A673 (cell line): ENCODE measurements around the gene UFD1. TPM values are rescaled to one million over a fixed set of nuclear protein-coding genes. Genes with fewer than 3 reads are reported as not detected.
A peak's percentile ranks its signal among the peaks of the same experiment; 100 is the strongest.

Experiments
- BruUV-seq: library from RNA; stranded (reverse); fragments of 400-500 nt; replicated peaks from 2 replicates; lab custom pipeline; 2021; lab: Mats Ljungman, UMichigan
- CTCF ChIA-PET: fragments of 300-600 bp; sonication (Branson Sonifier 250); formaldehyde crosslinking; loops from one replicate; lab custom pipeline; 2022; ENCODE audit warnings: antibody characterized with exemption; lab: Charles Lee
- POLR2A ChIA-PET: fragments of 300-600 bp; sonication (Branson Sonifier 250); formaldehyde crosslinking; loops from one replicate; lab custom pipeline; 2022; ENCODE audit warnings: antibody characterized with exemption; ENCODE audit not compliant: low non-redundant PET; lab: Charles Lee
- DNase-seq: peaks from one replicate; pipeline ENCODE4 v3.0.0-alpha.2; 2015; ENCODE audit warnings: low spot score
- H3K27ac ChIP-seq: fragments of 200-600 bp; sonication (generic); 2 replicates; pipeline ENCODE4 v1.5.1; 2016; ENCODE audit warnings: mixed run types, low read depth, mild to moderate bottlenecking, mixed read lengths, antibody characterized with exemption, low read length; ENCODE audit not compliant: poor library complexity, severe bottlenecking
- H3K27me3 ChIP-seq: fragments of 200-600 bp; sonication (generic); replicated peaks from 2 replicates; pipeline ENCODE4 v1.6.1; 2017; ENCODE audit warnings: mixed run types, low read depth, mild to moderate bottlenecking, mixed read lengths, antibody characterized with exemption, low read length; ENCODE audit not compliant: insufficient read depth, poor library complexity
- H3K36me3 ChIP-seq: fragments of 200-600 bp; sonication (generic); 2 replicates; pipeline ENCODE4 v1.6.1; 2016; ENCODE audit warnings: mixed run types, mild to moderate bottlenecking, mixed read lengths, antibody characterized with exemption, low read length; ENCODE audit not compliant: insufficient read depth, poor library complexity, severe bottlenecking
- H3K4me1 ChIP-seq: fragments of 200-600 bp; sonication (generic); 2 replicates; pipeline ENCODE4 v1.6.1; 2017; ENCODE audit warnings: mixed run types, mild to moderate bottlenecking, mixed read lengths, antibody characterized with exemption, low read length; ENCODE audit not compliant: insufficient read depth, poor library complexity, severe bottlenecking
- H3K4me3 ChIP-seq: fragments of 200-600 bp; sonication (generic); 2 replicates; pipeline ENCODE4 v1.5.1; 2016; ENCODE audit warnings: low read depth, mixed run types, mild to moderate bottlenecking, mixed read lengths, low read length; ENCODE audit not compliant: poor library complexity, severe bottlenecking
- H3K9me3 ChIP-seq: fragments of 200-600 bp; sonication (generic); 2 replicates; pipeline ENCODE4 v1.6.1; 2016; ENCODE audit warnings: mixed run types, low read depth, mild to moderate bottlenecking, mixed read lengths, antibody characterized with exemption, low read length; ENCODE audit not compliant: poor library complexity, severe bottlenecking
- EZH2 ChIP-seq: fragments of 200-600 bp; sonication (generic); IDR thresholded peaks from 2 replicates; pipeline ENCODE4 v1.6.1; 2017; ENCODE audit warnings: borderline replicate concordance, low read depth, mild to moderate bottlenecking, mixed read lengths, antibody characterized with exemption, low read length; ENCODE audit not compliant: poor library complexity, severe bottlenecking
- intact Hi-C: fragments of 100-400 bp; cut with micrococcal nuclease; formaldehyde crosslinking; loops from one replicate; pipeline ENCODE4 v1.10.0; 2022; ENCODE audit not compliant: unreplicated experiment
- total RNA-seq: library from RNA; stranded (reverse); gene quantifications from 2 replicates; pipeline ENCODE4 v1.2.3, GENCODE V29; 2021
- TF ChIP-seq, protein P1 (sequence below): fragments of 300-800, 200-600 bp; sonication (generic); conservative IDR thresholded peaks from 2 replicates; pipeline ENCODE4 v1.5.1; 2017; ENCODE audit warnings: low read depth, mild to moderate bottlenecking, antibody characterized with exemption, low read length, moderate library complexity, mixed read lengths

UFD1 gene
- total RNA-seq, 1 experiment from 2014 or later, result 195 TPM

- TF ChIP-seq, protein P1, sequence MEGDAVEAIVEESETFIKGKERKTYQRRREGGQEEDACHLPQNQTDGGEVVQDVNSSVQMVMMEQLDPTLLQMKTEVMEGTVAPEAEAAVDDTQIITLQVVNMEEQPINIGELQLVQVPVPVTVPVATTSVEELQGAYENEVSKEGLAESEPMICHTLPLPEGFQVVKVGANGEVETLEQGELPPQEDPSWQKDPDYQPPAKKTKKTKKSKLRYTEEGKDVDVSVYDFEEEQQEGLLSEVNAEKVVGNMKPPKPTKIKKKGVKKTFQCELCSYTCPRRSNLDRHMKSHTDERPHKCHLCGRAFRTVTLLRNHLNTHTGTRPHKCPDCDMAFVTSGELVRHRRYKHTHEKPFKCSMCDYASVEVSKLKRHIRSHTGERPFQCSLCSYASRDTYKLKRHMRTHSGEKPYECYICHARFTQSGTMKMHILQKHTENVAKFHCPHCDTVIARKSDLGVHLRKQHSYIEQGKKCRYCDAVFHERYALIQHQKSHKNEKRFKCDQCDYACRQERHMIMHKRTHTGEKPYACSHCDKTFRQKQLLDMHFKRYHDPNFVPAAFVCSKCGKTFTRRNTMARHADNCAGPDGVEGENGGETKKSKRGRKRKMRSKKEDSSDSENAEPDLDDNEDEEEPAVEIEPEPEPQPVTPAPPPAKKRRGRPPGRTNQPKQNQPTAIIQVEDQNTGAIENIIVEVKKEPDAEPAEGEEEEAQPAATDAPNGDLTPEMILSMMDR, result no peak
- peak; percentile 18 for DNase-seq
- H3K4me1 ChIP-seq, result no peaks in the 10 kb centered on the region
- H3K27ac ChIP-seq, result no peak overlapping the region
- CTCF ChIA-PET, result no interaction called here
- peaks cover 57% of the 10 kb centered on the region for H3K36me3 ChIP-seq
- POLR2A ChIA-PET, result interaction anchor here (0.6 kb wide), 1 partner anchor 207 kb away, joined by 3 read pairs; no protein-coding TSS in a partner anchor
- BruUV-seq, result no TSS peak
- intact Hi-C loops, result no loop called here
- no peaks in the 10 kb centered on the region for H3K27me3 ChIP-seq
- no peaks in the 10 kb centered on the region for H3K9me3 ChIP-seq
- H3K4me3 ChIP-seq, result no peak overlapping the region
Measured at GRCh38 chr22:19483481-19484244, 4.7 kb upstream of the UFD1 start.

DNA sequence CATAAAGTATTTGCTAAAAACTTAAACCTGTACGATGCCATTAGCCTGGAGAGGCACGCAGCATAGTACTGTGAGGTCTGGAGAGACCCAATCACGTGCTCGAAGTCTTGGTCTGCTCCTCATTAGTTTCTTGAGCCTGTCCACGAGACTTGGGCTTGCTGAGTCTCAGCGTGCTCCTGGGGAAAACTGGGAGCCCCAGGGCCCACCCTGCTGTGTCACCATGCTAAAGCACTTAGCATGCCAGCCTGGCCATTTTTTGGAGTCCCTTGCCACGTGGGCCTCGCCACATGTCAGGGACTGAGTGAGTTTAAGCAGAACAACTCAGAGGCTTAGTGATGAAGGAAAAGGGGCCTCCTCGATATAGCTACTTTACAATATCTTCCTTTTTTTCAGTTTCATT is 3.3 kb upstream of the UFD1 start:
- BruUV-seq, result no TSS peak
- H3K27ac ChIP-seq, result no peak overlapping the region
- H3K27me3 ChIP-seq, result no peaks in the 10 kb centered on the region
- CTCF ChIA-PET, result no interaction called here
- no peak for TF ChIP-seq EZH2
- TF ChIP-seq, protein P1, result no peak
- peaks cover 48% of the 10 kb centered on the region for H3K36me3 ChIP-seq
- POLR2A ChIA-PET, result no interaction called here
- H3K4me3 ChIP-seq, result no peak overlapping the region
- no peaks in the 10 kb centered on the region for H3K9me3 ChIP-seq
- H3K4me1 ChIP-seq, result peaks cover 5% of the 10 kb centered on the region
- intact Hi-C loops, result no loop called here
- DNase-seq, result no peak

DNA sequence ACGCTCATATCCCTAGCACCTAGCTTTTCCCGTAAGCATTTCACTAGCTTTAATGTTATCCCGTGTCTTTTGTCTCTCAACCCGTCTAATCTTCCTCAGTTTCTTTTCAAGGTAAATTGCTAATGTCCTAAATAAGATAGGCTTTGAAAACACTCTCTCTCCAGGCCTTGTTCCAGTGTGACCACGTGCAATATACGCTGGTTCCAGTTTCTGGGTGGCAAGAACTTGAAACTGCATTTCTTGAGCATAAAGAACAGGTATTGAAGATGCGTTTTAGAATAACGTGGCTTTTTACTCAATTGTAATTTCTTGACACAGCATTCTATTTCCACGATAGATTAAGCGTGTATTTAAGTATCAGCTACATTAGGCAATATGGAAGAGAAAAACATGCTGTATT is 1.8 kb upstream of the UFD1 start:
- Histone ChIP-seq H3K9me3 (no peaks in the 10 kb centered on the region), H3K4me1 (peaks cover 9% of the 10 kb centered on the region), H3K27ac (no peak overlapping the region), H3K36me3 (peaks cover 37% of the 10 kb centered on the region), H3K27me3 (no peaks in the 10 kb centered on the region), H3K4me3 (peak overlapping the region; percentile 75)
- no TSS peak for BruUV-seq
- ChIA-PET POLR2A (no interaction called here), CTCF (no interaction called here)
- no peak for DNase-seq
- TF ChIP-seq, protein P1, result no peak
- TF ChIP-seq EZH2, result no peak
- intact Hi-C loops, result no loop called here
